Measurements from ENCODE around the gene CDC16. TPM values are rescaled to one million over a fixed set of nuclear protein-coding genes. Genes with fewer than 3 reads are reported as not detected.
A peak's percentile ranks its signal among the peaks of the same experiment; 100 is the strongest.

Gene CDC16
- total and polyA plus RNA-seq, 10 donors, result 50.1 to 75.8 (median 67.3) TPM

DNA sequence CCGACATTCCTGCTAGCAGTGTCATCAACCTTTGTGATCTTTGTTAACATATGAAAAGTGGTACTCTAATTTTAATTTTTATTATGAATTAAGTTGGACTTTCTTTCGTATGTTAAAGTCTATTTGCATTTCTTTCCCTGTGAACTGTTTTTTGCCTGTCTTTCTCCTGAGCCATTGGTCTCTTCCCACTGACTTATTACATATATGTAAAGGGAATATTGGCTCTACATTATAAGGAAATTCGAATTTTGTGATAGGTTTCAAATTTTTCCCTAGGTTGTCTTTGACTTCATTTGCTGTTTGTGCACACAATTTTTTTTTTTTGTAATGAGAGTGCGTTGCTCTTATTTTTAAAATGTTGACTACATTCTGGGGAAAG is 442 bp upstream of the CDC16 start:
- Histone ChIP-seq H3K4me1 (peaks cover 3 to 38% (median 24%) of the 10 kb centered on the region in 6 donors), H3K36me3 (peaks cover 0 to 28% (median 26%) of the 10 kb centered on the region in 6 donors), H3K27ac (peak overlapping the region; percentile 78 to 92 (median 86)), H3K9me3 (no peaks in the 10 kb centered on the region), H3K27me3 (replicated peaks in 1 of 7) (peaks cover 0 to 17% (median under 1%) of the 10 kb centered on the region in 7 donors), H3K4me3 (peak overlapping the region; percentile 84 to 96 (median 90))
- 59 to 79% (median 77%) methylated on average over 4 of the region's 4 CpGs for WGBS, 5 donors
- no peak for TF ChIP-seq POLR2AphosphoS5 (IDR thresholded peaks at IDR 0.05)
- TF ChIP-seq POLR2A (IDR thresholded peaks at IDR 0.05), result no peak
- TF ChIP-seq, protein P1, sequence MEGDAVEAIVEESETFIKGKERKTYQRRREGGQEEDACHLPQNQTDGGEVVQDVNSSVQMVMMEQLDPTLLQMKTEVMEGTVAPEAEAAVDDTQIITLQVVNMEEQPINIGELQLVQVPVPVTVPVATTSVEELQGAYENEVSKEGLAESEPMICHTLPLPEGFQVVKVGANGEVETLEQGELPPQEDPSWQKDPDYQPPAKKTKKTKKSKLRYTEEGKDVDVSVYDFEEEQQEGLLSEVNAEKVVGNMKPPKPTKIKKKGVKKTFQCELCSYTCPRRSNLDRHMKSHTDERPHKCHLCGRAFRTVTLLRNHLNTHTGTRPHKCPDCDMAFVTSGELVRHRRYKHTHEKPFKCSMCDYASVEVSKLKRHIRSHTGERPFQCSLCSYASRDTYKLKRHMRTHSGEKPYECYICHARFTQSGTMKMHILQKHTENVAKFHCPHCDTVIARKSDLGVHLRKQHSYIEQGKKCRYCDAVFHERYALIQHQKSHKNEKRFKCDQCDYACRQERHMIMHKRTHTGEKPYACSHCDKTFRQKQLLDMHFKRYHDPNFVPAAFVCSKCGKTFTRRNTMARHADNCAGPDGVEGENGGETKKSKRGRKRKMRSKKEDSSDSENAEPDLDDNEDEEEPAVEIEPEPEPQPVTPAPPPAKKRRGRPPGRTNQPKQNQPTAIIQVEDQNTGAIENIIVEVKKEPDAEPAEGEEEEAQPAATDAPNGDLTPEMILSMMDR (IDR thresholded peaks at IDR 0.05 in 8 of 11, conservative IDR thresholded peaks at IDR 0.05 in 3 of 11), result no peak
- DNase-seq, result no peak
- intact Hi-C loops (cut with DNase I; ENCODE audit: low total_unique reads), result no loop called here

DNA sequence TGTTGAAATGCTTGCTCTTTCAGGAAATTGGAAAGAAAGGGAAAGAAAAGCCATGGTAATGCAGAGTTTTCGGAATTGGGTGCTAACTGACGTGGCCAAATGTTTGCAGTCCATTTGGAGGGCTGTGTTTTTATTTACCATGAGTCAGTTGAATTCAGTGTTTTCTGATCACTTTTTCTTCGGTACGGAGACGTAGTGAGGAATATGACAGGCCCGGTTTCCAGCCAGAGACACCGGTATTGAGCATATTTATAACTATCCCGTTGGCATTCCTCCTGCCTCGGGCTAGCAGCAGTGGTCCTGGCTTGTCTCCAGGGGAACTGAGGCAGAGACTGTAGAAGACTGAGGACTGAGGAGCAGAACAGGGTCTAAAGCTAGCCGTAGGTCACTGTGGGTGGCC is 1.0 kb downstream of the CDC16 start:
- Histone ChIP-seq H3K9me3 (no peaks in the 10 kb centered on the region), H3K27me3 (replicated peaks in 1 of 7) (peaks cover 0 to 2% (median 0%) of the 10 kb centered on the region in 7 donors), H3K36me3 (peaks cover 0 to 43% (median 41%) of the 10 kb centered on the region in 6 donors), H3K27ac (peak overlapping the region in 6 of 8 donors; percentile 81 to 92 (median 88)), H3K4me3 (peak overlapping the region; percentile 84 to 96 (median 90)), H3K4me1 (peaks cover 3 to 38% (median 24%) of the 10 kb centered on the region in 6 donors)
- WGBS, 5 donors, result 28 to 51% (median 41%) methylated on average over 10 of the region's 10 CpGs
- DNase-seq, result no peak
- intact Hi-C loops (cut with DNase I; ENCODE audit: low total_unique reads), result no loop called here
- TF ChIP-seq, protein P1 (IDR thresholded peaks at IDR 0.05 in 8 of 11, conservative IDR thresholded peaks at IDR 0.05 in 3 of 11), result no peak
- TF ChIP-seq POLR2A (IDR thresholded peaks at IDR 0.05) (no peak), POLR2AphosphoS5 (IDR thresholded peaks at IDR 0.05) (no peak)

DNA sequence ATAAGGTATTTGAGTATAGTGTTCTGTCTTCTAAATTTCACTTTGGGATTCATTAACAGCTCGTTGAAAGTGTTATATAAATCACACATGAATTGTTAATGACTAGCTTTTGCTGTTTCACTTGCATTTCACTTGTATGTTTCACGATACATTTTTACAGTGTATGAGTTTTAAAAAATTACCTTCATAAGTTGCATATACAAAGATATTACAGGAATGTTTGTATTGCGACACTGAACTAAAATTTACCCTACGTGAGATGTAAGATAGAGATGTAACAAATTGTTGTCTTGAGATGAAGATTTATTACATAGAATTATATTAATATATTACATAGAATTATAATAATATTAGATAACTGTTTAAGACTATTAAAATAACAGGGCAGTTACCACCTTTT is 1.5 kb downstream of the CDC16 start:
- H3K27me3 ChIP-seq (replicated peaks in 1 of 7), result no peaks in the 10 kb centered on the region

DNA sequence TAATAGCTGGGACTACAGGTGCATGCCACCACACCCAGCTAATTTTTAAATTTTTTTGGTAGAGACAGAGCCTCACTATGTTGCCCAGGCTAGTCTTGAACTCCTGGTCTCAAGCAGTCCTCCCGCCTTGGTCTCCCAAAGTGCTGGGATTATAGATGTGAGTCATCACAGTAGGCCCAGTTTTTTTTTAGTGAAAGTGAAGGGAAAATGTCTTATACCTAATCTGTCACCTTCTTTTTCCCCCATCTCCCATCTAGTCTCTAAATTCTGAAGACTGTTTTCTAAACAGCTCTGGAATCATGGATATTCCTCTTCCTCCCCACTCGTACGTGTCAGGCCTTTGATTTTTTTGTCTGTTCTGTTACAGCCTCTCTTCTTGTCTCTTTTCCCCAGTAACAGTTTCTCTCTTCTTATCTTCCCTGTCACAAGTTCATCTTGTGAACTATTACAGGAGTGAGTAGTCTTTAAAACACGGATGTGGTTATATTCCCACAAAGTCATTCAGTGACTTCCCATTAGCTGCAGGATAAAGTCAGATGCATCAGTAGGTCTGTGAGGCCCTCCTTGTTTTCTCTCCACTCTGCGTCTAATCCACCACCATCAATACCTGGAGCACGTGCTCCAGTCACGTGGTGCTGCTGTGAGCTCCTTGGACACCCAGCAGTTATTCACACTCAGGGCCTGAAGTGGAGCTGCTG is 2.9 kb downstream of the CDC16 start:
- peaks cover 0 to 62% (median 59%) of the 10 kb centered on the region in 6 donors for H3K36me3 ChIP-seq
- no peak overlapping the region for H3K4me3 ChIP-seq

More for the DNA sequence above, 1.5 kb downstream of the CDC16 start:
- no peak for DNase-seq
- H3K4me1 ChIP-seq, result peaks cover 3 to 38% (median 24%) of the 10 kb centered on the region in 6 donors
- H3K4me3 ChIP-seq, result peak overlapping the region in 5 of 8 donors; percentile 85 to 96 (median 93)
- no peak overlapping the region for H3K27ac ChIP-seq
- peaks cover 0 to 48% (median 46%) of the 10 kb centered on the region in 6 donors for H3K36me3 ChIP-seq
- WGBS, 5 donors, result 76 to 85% (median 79%) methylated on average over 4 of the region's 4 CpGs
- intact Hi-C loops (cut with DNase I; ENCODE audit: low total_unique reads), result no loop called here
- TF ChIP-seq, protein P1 (IDR thresholded peaks at IDR 0.05 in 8 of 11, conservative IDR thresholded peaks at IDR 0.05 in 3 of 11), result no peak
- TF ChIP-seq POLR2AphosphoS5 (IDR thresholded peaks at IDR 0.05), result no peak
- no peak for TF ChIP-seq POLR2A (IDR thresholded peaks at IDR 0.05)
- H3K9me3 ChIP-seq, result no peaks in the 10 kb centered on the region

More for the DNA sequence above, 2.9 kb downstream of the CDC16 start:
- Histone ChIP-seq H3K9me3 (no peaks in the 10 kb centered on the region), H3K4me1 (peaks cover 3 to 38% (median 24%) of the 10 kb centered on the region in 6 donors), H3K27ac (no peak overlapping the region), H3K27me3 (replicated peaks in 1 of 7) (no peaks in the 10 kb centered on the region)
- TF ChIP-seq, protein P1 (IDR thresholded peaks at IDR 0.05 in 8 of 11, conservative IDR thresholded peaks at IDR 0.05 in 3 of 11), result no peak
- TF ChIP-seq POLR2A (IDR thresholded peaks at IDR 0.05) (no peak), POLR2AphosphoS5 (IDR thresholded peaks at IDR 0.05) (no peak)
- DNase-seq, result no peak
- intact Hi-C loops (cut with DNase I; ENCODE audit: low total_unique reads), result no loop called here
- WGBS, 5 donors, result 78 to 96% (median 93%) methylated on average over 7 of the region's 7 CpGs
